Activated CD8-positive, alpha-beta memory T cell treated with anti-CD3 and anti-CD28 coated beads for 4 hours (primary cell): Measurements from ENCODE around the gene PPIL6.

Source experiments
- DNase-seq, 2 donors: peaks; one replicate each; pipeline ENCODE4 v3.0.0-alpha.2; 2020; ENCODE audit warnings: low read depth in 2 of 2

The PPIL6 gene

GRCh38 chr6:109362102-109362884 lies 78.1 kb downstream of the PPIL6 start:
- DNase-seq, result no peak

- DNase-seq, result no peak
Observed at GRCh38 chr6:109360791-109361190, 79.6 kb downstream of the PPIL6 start.

- no peak for DNase-seq
Observed at GRCh38 chr6:109360281-109360680, 80.1 kb downstream of the PPIL6 start.

- DNase-seq, result no peak
Observed at GRCh38 chr6:109359248-109359647, 81.2 kb downstream of the PPIL6 start.

GRCh38 chr6:109358204-109358603 lies 82.2 kb downstream of the PPIL6 start:
- no peak for DNase-seq

- no peak for DNase-seq
Observed at GRCh38 chr6:109356237-109356636, 84.2 kb downstream of the PPIL6 start.

GRCh38 chr6:109351231-109352130 lies 88.9 kb downstream of the PPIL6 start:
- DNase-seq, result no peak

- no peak for DNase-seq
Observed at GRCh38 chr6:109349419-109349987, 90.9 kb downstream of the PPIL6 start.

GRCh38 chr6:109348226-109348625 lies 92.2 kb downstream of the PPIL6 start:
- no peak for DNase-seq

- no peak for DNase-seq
Observed at GRCh38 chr6:109347779-109348178, 92.6 kb downstream of the PPIL6 start.

- no peak for DNase-seq
Observed at GRCh38 chr6:109345986-109346385, 94.4 kb downstream of the PPIL6 start.

GRCh38 chr6:109344226-109344625 lies 96.2 kb downstream of the PPIL6 start:
- DNase-seq, result no peak

GRCh38 chr6:109343518-109343917 lies 96.9 kb downstream of the PPIL6 start:
- no peak for DNase-seq

GRCh38 chr6:109342911-109343310 lies 97.5 kb downstream of the PPIL6 start:
- no peak for DNase-seq

GRCh38 chr6:109342506-109342905 lies 97.9 kb downstream of the PPIL6 start:
- no peak for DNase-seq

- DNase-seq, result no peak
Observed at GRCh38 chr6:109340811-109341210, 99.6 kb downstream of the PPIL6 start.
